HG03095 (cell line): ENCODE measurements around the gene TXNDC11.

Source experiments
- ATAC-seq: cut with Tn5 transposase; IDR thresholded peaks from one replicate; pipeline ENCODE4 v1.9.1; 2021; ENCODE audit warnings: moderate library complexity; ENCODE audit not compliant: unreplicated experiment

TXNDC11 gene

DNA sequence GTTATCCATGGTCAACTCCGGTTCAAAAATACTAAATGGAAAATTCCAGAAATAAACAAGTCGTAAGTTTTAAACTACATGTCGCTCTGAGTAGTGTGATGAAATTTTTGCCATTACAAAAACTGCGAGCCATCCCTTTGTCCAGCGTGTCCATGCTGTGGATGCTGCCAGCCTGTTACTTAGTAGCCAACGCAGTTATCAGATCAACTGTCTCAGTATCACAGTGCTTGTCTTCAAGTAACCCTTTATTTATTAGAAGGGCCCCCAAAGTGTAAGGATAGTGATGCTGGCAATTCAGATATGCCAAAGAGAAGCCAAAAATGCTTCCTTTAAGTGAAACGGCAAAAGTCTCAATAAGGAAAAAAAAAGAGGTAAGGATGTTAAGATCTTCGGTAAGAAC is 50.5 kb downstream of the TXNDC11 start:
- no peak for ATAC-seq

DNA sequence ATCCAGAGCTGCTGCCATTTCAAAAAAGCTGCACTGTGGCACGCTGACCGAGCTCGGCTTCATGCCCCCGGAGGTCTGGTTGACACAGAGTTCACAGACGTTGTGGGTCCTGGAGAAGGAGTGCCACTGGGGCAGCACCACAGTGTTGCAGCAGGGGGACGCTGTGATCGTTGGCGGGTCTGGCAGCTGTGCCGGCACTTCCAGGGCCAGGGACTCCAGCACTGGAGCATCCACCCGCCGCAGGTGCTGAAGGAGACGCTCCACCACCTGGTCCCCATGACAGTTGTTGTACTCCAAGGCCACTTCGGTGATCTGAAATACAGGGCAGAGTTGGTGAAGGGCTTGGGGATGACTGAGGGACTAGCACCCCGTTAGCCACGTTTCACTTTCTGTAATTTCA is 50.9 kb downstream of the TXNDC11 start:
- no peak for ATAC-seq

DNA sequence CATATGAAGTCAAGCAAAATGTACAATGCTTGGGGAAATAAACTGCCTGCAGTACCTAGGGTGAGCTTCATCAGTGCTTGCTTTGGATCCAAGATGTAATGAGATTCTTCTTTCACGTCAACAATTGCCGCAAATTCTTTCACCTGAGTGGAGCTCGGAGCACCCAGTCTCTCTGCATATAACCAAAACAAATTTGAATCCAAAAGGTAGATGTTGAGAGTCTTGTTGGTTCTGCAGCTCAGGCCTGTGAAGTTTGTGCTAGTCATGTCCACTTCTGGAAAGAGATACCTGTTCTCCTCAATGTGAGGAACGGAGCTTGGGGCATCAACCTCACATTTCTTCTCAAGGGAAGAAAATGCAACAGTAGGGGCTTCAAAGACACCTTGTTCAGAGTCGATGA is 51.4 kb downstream of the TXNDC11 start:
- no peak for ATAC-seq

DNA sequence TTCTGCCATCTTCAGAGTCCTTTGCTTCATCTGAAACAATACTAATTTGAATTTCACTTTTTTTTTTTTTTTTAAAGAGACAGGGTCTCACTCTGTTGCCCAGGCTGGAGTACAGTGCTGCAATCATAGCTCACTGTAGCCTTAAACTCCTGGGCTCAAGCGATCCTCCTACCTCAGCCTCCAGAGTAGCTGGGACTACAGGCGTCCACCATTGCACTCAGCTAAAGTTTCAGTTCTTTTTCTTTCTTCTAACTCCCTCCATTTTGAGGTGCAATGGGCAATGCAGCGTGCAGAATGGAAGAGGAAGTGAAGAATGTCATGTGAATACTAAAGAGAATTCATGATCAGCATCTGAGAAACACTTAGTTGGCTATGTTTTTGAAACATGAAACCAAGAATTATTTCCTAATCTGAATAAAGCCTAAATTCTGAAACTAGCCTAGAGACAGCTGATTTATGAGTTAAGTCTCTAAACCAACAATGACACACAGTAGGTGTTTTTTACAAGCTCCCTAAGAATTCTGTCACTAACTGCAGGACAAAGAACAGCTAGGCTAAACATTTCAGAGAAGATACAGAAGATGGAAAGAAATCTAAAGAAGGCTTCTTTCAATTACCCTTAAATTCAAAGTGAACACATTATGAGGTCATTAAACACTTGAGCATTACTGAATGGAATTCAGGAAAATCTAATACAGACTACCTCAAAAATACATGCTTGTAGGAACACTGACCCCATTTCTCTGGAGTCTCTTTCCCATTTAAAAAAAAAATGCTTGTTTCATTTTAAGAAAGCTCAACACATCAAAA is 53.4 kb downstream of the TXNDC11 start:
- ATAC-seq = peak; percentile 68

DNA sequence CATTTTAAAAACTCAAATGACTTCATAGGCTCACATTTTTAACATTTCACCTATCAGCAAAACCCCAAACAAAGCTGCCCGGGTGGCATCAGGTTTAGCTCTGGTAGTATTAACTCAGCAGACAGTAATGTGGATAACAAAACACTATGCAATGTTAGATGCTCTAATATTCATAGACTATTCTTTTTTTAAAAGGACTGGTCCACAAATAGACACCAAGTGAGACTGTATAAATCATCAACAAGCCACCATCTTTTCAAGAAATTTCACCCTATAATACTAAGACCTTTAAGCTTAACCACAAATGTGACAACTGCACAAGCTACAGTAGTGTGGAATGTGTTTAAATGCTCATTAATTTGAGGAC is 54.2 kb downstream of the TXNDC11 start:
- ATAC-seq = no peak

DNA sequence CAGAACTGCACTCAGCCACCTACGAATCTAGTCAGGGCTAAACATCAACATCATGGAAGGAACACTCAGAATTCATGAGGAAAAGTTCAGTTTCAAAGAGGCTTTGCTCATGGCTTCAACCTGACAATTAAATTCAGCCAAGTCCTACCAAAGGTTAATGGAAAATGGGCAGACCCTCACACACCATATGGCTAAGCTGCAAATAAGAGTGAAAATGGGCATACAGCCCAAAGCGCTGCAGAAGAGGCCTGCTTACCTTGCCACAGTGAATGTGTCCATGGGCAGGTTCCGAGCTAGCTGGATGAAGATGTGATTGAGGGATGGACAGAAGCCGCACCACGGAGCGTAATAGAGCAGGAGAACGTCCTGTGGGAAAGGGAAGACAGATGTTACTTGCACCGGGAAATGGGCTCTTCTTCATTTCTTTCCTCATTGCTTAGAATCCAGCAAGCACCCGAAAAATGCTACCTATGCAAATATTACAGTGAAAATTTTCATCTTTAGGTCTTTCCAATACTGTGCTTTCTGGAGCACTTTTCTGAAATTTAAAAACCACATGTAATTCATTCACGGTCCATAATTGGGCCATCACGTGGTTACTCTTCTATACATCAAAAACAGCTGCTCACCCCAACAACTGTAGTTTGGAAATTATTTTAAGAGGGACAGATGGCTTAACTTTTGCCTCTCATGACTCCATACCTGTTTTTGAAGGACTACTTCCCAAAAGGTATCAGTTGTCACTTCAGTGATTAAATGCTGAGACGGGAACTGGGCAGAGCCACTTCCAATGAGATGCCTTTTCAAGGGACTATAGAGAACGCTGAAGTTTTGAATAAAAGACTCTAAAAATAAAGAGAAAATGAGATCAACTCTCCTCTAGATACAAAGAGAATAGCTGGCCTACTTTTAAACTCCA is 54.8 kb downstream of the TXNDC11 start:
- no peak for ATAC-seq

DNA sequence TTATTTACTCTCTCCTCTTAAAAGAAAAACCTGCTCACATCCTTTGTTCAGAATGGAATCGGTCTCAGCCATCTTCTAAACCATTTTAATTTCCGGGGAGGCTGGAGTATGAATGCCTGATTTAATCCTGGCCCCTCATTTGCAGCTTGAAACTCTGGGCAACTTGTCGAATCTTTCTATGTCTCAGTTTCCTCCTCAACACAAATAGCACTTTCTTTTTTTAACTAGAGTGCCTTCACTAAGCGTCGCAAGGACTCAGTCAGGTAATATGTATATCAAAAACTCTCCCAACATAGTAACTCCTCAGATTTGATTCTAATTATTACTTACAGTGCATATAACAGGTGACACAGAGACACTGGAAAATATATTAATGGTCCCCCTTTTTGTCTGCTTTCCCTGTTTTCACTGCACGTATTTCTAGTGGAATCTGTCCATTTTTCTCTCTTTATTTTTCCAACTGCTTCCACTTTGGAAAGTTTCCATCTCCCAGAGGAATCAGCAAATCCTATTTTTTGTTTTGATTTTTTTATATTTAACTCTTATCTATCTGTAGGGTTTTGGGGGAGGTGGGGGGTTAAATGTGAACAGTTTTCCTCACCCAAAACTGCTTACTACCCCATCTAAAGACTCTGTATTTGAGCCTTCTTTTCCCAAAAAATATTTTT is 55.8 kb downstream of the TXNDC11 start:
- no peak for ATAC-seq

DNA sequence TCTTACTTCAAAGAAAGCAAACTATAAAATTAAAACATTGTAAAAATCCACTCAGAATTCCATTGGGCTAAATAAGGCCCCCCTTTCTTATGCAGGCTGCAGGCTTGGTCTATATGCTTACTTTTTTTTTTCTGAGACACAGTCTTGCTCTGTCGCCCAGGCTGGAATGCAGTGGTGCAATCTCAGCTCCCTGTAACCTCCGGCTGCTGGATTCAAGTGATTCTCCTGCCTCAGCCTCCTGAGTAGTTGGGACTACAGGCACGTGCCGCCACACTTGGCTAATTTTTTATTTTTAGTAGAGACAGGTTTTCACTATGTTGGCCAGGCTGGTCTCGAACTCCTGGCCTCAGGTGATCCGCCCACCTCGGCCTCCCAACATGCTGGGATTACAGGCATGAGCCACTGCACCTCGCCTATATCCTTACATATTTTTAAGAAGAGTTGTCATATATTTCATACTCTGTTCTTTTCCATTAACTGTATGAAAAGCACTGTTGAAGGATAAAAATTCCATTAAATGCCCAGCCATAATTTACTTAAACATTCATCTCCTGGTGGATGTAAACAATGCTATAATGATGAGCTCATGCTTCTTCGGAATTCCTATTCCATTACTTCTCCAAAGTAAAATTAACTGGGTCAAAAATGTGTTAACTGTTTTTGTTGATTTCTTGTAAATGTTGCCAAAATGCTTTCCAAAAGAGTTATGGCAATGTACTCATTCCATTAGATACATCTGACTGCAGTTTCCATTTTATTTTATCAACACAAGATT is 56.6 kb downstream of the TXNDC11 start:
- ATAC-seq = no peak

DNA sequence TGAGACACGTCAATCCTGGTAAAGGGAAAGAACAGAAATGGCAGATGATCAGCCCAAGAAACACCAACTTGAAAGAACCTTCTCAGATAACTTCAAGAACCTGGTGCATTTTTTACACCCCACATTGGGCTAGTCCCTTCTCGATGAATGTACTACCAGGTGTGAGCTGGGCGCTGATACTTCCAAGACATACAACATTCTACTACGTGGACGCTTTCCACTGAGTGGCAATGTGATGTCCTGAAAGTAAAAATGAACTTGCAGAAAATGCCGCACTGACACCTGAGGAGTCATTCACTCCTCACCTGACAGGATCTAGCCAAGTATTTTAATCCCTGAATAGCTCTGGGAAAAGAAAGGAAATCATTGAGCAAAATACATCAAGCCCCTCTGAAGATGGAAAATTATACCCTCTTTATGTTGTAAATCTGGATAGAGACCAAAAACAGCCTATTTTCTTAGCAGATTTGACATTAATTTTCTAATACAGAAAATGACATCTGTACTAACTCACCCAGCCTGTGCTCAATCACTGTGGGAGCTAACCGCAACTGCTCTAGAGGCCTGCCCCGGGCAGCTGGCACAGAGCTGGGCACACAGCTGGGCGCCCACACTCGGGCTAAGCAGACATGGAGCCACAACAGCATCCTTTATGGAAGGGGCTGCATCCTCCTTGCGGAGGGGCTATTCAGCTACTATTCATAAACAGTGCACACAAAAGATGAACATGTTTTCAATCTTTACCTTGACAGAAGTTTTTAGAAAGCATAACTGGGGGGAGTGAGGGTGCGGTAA is 58.2 kb downstream of the TXNDC11 start:
- ATAC-seq = no peak

DNA sequence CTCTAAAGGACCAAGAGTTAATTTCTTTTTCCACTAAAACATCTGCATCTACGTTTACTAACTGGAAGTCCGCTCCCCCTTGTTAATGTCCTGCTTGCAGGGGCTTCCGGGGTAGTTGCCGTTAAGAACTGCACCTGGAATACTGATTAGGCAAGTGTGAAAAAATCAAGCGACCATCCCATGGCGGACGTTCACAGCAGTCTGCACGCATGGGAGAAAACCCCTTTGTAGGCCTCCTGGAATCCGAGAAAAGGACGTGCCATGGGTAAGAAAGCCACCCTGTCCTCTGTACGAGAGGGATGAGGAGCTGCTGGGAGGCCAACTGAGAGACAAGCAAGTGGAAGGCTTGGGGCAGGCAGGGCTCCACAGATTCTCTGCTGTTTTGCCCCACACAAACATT is 59.5 kb downstream of the TXNDC11 start:
- no peak for ATAC-seq

DNA sequence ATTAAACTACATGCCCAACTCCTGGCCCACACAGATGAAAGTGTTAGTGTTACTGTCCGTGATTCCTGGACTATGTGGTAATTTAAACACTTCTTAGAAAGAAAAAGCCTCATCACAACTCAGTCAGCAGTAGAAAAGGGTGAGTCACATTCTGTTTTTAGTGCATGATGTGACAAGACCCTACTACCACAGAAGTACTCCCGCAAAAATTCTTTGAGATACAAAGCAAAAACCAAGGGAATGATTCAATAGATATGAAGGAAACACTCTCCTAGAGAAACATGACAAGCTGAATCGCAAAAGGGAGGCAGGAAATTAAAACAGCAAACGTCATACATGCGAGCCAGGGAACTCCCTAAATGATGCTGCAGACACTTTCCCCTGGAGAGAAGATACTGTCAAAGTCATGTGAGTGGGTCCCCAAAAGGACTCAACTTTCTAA is 60.0 kb downstream of the TXNDC11 start:
- ATAC-seq = no peak

DNA sequence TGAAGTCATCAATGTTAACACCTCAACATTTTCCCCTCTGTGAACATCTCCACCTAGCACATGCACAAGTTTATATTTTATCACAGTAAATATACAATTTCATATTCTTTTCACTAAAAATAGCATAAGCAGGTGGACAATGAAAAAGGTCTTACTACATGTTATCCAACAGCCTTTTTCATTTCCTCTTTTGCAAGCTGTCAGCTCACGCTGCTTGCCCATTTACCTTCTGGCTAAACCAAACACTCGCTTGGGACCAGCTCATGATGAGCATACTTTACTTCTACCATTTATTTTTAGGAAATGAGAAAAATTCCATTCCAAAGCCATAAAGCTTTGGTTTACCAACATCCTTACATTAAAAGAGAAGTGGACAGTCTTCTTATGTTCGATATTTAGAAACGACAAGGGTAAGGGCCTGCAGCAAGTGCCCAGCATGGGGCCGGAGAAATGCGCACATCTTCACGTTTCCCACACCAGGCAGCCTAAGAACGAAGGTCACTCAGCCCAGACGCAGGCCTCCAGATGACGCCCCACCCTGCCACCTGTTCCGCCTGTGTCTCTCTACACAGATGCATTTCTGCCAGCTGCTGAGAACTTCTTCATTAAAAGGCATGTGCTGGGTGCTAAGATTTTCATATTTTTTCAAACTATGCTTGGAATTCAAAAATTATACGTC is 60.5 kb downstream of the TXNDC11 start:
- no peak for ATAC-seq

DNA sequence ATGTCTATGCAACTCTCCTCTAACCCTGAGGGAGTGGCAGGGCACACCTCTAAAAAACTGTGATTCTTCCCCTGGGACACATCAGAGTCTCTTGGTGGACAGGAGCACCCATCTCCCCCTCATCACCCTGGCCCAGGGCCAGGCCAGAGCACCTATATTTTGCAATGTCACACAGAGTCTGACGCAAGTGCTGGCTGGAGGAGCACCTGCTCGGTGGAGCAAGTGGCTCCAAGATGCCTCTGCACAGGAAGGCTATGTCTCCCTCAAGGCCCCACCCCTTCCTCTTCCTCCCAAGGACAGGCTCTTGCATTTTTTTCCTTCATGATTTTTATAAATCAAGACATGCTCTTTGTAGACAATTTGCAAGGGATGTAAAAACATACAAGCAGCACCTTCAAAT is 61.1 kb downstream of the TXNDC11 start:
- no peak for ATAC-seq

DNA sequence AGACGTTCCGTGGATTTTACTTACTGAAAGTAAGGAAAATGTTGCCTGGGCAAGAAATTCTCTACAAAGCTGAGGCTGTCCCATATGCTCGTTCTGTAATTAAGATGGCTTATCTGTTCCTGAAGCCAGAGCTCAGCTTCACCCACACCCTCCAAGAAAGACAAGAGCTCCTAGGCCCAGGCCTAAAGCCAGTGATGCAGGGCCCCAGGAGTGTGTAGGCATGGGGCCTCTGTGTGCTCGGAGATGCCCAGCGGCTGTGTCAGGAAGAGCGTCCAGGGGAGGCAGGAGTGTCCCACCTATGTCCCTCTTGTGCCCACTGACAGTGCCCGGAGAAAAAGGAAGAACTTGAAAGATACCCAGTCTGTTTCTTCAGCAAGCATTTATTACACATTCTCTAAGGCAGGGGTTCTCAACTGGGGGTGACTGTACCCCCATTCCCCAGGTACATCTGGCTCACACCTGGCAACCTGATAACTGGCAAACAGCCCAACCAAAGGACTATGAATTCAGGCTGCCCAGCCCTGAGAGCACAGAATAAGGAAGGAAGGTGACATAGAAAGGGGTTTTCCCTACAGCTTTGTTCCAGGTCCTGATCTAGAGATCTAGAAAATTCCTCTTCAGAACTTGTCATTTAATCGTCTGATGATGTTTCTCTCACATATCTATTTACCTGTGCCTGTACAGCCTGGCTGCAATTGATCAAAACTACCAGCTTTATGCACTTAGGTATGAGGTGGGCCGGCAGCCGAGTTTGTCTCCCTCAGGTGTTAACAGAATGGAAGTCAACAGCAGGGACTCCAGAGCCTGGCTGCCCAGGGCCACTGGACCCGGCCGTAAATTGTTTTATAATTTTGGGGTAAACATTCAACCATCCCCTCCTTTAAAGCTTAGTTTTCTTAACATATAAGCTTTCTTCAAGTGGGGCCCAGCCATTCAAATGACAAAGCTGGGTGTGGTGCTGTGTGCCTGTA is 62.4 kb downstream of the TXNDC11 start:
- ATAC-seq = no peak

DNA sequence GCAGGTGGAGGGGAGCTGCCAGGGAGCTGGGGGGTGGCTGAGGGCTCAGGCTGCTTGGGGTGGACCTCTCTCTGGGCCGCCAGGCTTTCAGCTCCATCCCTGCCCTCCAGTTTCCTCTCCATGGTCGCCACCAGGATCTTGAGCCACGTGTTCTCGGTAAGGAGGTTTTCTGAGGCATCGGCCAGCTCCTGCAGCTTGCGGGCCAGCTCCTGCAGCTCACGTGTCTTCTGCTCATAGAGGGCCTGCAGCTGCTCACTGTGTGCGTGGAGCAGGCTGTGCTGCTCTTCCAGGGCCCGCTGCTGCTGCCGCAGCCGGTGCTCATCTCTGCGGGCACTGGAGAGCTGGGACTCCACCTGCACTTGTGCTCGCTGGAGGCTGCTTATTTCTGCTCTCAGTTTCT is 63.4 kb downstream of the TXNDC11 start:
- no peak for ATAC-seq

DNA sequence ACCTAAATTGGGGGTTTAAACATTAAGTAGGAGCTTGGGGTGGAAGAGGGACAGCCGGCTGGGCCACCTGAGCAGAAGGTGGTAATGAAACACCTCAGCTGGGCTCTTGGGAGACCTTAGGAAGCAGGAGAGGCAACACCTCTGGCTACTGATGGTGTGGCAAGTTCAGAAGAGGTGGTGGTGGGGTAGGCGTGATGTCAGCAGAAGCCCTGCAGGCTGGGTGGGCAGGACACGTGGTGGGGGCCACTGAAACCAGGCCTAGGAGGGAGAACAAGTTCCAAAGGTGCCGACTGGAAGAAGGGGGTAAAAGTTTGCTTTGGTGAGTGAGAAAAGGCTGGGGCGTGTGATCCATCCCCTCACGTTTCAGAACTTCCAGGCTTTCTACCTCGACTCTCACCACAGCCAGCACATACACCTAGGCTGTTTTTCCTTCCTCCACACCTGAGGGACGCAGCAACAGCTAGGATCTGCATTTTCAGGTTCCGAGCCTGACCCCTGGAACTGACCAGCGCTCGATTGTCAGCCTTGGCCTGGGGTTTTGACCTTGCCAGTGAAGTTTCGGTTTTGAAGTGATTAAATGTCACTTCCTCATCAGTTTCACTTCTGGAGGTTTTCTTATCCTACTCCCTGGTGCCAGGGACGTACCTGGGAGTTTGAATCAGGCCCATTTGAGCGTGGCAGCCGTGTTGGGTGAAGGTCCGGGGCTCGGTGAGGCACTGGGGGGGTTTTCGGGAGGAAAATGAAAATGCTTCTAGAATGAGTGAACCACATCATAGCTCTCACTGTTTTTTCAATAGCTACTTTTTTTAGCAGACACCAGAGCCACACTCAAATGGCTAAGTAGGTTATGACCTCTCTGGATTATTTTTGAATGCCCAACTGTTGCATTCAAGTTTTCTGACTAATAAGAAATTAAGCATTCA is 64.4 kb downstream of the TXNDC11 start:
- no peak for ATAC-seq

DNA sequence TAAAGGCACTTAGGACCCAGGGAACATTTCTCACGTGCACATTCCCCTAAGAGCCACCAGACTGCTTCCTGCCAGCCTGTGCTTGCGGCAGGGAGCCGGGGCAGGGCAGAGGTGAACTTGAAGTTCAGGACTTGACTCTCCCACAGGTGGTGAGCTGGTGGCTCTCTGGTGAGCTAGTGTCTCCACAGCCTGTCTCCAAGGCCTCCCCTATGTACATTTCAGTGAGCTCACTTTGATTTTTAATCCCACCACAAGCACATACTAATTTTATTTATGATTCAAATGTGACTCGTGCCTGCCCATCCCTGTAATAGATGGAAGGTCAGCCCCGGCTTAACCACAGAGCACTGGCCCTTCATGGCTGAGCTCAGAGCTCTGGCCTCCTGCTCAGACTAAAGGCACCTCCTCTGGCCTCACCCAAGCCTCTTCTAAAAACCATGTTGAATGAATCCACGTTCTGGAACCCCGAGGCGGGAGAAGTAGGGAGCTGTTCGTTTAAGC is 65.2 kb downstream of the TXNDC11 start:
- ATAC-seq = no peak
